Right lobe of liver (tissue), 4 donors: ENCODE data around the gene TCL1B.

Experiments used
- POLR2A ChIP-seq: fragments of 450-650 bp; IDR thresholded peaks from one replicate; pipeline ENCODE4 v1.6.1; 2017; ENCODE audit warnings: antibody characterized with exemption, mild to moderate bottlenecking
- TF ChIP-seq, protein P1 (sequence below), 4 donors: fragments of 200-600 bp in 3 of 4; fragments of 450-650 bp in 1 of 4; IDR thresholded peaks; one replicate each; pipeline versions ENCODE4 v1.5.1 to v1.8.0; 2016 to 2022; ENCODE audit warnings: antibody characterized with exemption in 4 of 4, mild to moderate bottlenecking in 2 of 4
- donor health status: DM: no; HTN: no; CAD: no.
- donor health status: DM: no; HTN: no; CAD: no.
- donor health status: DM: no; HTN: yes; CAD: no.

DNA sequence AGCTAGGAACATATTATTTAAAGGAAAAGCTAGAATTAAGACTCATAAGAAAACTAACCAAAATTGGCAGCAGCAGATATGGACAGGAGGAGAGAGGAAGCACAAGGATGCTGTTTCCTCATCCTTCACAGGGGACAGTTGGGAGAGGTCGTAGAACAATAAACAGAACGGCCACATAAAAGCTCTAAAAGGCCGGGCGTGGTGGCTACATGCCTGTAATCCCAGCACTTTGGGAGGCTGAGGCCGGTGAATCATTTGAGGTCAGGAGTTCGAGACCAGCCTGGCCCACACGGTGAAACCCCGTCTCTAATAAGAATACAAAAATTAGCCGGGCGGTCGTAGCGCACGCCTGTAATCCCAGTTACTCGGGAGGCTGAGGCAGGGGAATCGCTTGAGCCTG is 10.5 kb downstream of the TCL1B start:
- TF ChIP-seq, protein P1, sequence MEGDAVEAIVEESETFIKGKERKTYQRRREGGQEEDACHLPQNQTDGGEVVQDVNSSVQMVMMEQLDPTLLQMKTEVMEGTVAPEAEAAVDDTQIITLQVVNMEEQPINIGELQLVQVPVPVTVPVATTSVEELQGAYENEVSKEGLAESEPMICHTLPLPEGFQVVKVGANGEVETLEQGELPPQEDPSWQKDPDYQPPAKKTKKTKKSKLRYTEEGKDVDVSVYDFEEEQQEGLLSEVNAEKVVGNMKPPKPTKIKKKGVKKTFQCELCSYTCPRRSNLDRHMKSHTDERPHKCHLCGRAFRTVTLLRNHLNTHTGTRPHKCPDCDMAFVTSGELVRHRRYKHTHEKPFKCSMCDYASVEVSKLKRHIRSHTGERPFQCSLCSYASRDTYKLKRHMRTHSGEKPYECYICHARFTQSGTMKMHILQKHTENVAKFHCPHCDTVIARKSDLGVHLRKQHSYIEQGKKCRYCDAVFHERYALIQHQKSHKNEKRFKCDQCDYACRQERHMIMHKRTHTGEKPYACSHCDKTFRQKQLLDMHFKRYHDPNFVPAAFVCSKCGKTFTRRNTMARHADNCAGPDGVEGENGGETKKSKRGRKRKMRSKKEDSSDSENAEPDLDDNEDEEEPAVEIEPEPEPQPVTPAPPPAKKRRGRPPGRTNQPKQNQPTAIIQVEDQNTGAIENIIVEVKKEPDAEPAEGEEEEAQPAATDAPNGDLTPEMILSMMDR (IDR thresholded peaks at IDR 0.05) = no peak
- no peak for TF ChIP-seq POLR2A
